Left lobe of liver (tissue), 1 donor: ENCODE measurements around the gene ZHX3. TPM values are rescaled to one million over a fixed set of nuclear protein-coding genes. Genes with fewer than 3 reads are reported as not detected.

ENCODE experiments used
- total RNA-seq: library from RNA; stranded (reverse); gene quantifications from one replicate; pipeline ENCODE4 v1.2.1, GENCODE V29; 2021
- donor health status: DM: no; HTN: yes; CAD: no.

Gene ZHX3
- total RNA-seq, 1 donor from 2014 or later: 51.4 TPM

Other genes with a start within 250 kb of the ZHX3 start
- gene PLCG1, start 180.2 kb downstream of the ZHX3 start, total RNA-seq: 17.5 TPM
- 32.2 TPM for gene LPIN3, start 23.1 kb upstream of the ZHX3 start, total RNA-seq
- gene EMILIN3, start 49.1 kb upstream of the ZHX3 start, total RNA-seq: 0.30 TPM